Measurements from ENCODE around the gene USP11. TPM values are rescaled to one million over a fixed set of nuclear protein-coding genes. Genes with fewer than 3 reads are reported as not detected.

USP11 gene
- total and polyA plus RNA-seq, 2 of the 4 experiments (the other 2 are of a cell fraction) = 33.5 to 59.7 TPM

DNA sequence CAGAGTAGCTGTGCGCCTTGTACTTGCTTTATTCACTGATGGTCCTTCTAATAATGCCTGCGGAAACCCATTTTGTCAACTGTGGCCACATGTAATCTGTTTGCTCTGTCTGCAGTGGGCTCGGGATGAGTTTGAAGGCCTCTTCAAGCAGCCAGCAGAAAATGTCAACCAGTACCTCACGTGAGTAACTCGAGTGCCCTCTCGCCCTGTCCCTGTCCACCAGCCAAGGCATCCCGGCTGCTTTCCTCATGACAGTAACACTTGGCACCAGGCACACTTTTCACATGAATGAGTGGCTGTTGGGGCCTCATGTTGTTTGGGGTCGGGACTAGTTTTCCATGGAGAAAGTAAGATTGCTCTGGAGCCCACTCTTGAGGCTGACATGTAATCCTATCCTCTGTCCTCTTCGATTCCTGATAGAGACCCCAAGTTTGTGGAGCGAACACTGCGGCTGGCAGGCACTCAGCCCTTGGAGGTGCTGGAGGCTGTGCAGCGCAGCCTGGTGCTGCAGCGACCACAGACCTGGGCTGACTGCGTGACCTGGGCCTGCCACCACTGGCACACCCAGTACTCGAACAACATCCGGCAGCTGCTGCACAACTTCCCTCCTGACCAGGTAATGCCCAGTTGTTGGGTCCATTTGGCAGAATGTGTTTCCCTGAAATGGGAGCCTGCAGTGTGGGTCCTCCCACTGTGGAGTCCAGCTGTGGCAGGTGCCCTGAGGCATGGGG lies 23.1 kb upstream of the USP11 start:
- ChIA-PET CTCF (no interaction called here), POLR2A (ENCODE audit: unreplicated experiment) (no interaction called here)
- Histone ChIP-seq H3K4ac (ENCODE audit: low read depth, low read length) (no peak overlapping the region), H3K36me3 (ENCODE audit: control insufficient read depth, insufficient read depth, low read length) (peaks cover 79% of the 10 kb centered on the region), H3K9me1 (ENCODE audit: insufficient read depth, low read length) (no peaks in the 10 kb centered on the region; the same call in 1 of the 2 replicates), H2BK15ac (ENCODE audit: low read depth, low read length) (no peak overlapping the region), H3K4me2 (ENCODE audit: low read depth, low read length) (no peak overlapping the region), H2BK5ac (ENCODE audit: low read depth, low read length, poor library complexity, severe bottlenecking) (no peak overlapping the region), H3K27ac (ENCODE audit: insufficient read depth, low read length) (no peak overlapping the region), H2AK9ac (replicated peaks; ENCODE audit: low read depth, low read length, poor library complexity) (no peak overlapping the region), H3K14ac (replicated peaks; ENCODE audit: low read depth, low read length) (no peak overlapping the region), H2AK5ac (ENCODE audit: low read depth, low read length) (no peak overlapping the region), H3K4me1 (ENCODE audit: control insufficient read depth, insufficient read depth, low read length) (no peaks in the 10 kb centered on the region), H4K91ac (ENCODE audit: insufficient read depth, low read depth, low read length) (no peak overlapping the region), H3K27me3 (ENCODE audit: control insufficient read depth, insufficient read depth, low read length) (no peaks in the 10 kb centered on the region; the same call in 1 of the 2 replicates), H3K23ac (ENCODE audit: low read depth, low read length) (no peak overlapping the region), H3K4me3 (ENCODE audit: insufficient read depth, low read depth, low read length) (no peak overlapping the region), H3K18ac (ENCODE audit: low read depth, low read length) (no peak overlapping the region), H4K20me1 (ENCODE audit: insufficient read depth, low read length) (peaks cover 57% of the 10 kb centered on the region), H4K8ac (ENCODE audit: low read depth in 2 of 2, low read length in 2 of 2) (no peak overlapping the region), H2BK20ac (ENCODE audit: low read depth, low read length) (no peak overlapping the region), H2AFZ (replicated peaks; ENCODE audit: low read length, poor library complexity) (no peak overlapping the region), H4K5ac (ENCODE audit: low read depth, low read length) (no peak overlapping the region), H3K79me1 (ENCODE audit: low read depth in 1 of 2, low read length in 2 of 2) (peaks cover 5 to 32% of the 10 kb centered on the region in 2 experiments; a peak in 3 of 4 replicates), H3K9ac (ENCODE audit: low read depth, low read length) (no peak overlapping the region), H2BK120ac (ENCODE audit: low read depth, low read length) (no peak overlapping the region), H3K56ac (ENCODE audit: extremely low read depth, insufficient read depth, low read length) (no peak overlapping the region), H3K9me3 (ENCODE audit: control insufficient read depth, insufficient read depth, low read length) (no peaks in the 10 kb centered on the region)
- DNase-seq (no peak), ATAC-seq (ENCODE audit: low read depth) (no peak)
- in situ Hi-C loops (cut with MboI; ENCODE audit: low sequenced_read_pairs) = loop anchor here (25.0 kb wide), 1 partner anchor 428 kb away; the partner anchor contains the start of gene CFP
- 97% methylated on average over 12 of the region's 16 CpGs; no CpG with 5 or more reads in 1 of the 2 experiments for WGBS, 2 experiments (ENCODE audit: extremely low coverage in 2 of 2, insufficient read length in 1 of 2)
- dilution Hi-C loops (cut with HindIII; ENCODE audit: low sequenced_read_pairs, unreplicated experiment) = no loop called here
- no peak for TF ChIP-seq RFX5 (IDR thresholded peaks at IDR 0.05; ENCODE audit: low read depth, low read length)
- intact Hi-C loops (cut with micrococcal nuclease) = no loop called here
- no TSS peak for BruUV-seq (replicated peaks)

All from IMR-90 (cell line).